Chondrocyte (in vitro differentiated cells): ENCODE results near the gene PGLYRP2. TPM values are rescaled to one million over a fixed set of nuclear protein-coding genes. Genes with fewer than 3 reads are reported as not detected.
A peak's percentile ranks its signal among the peaks of the same experiment; 100 is the strongest.

Source experiments
- DNase-seq: peaks from one replicate; pipeline ENCODE4 v3.0.0; 2021; ENCODE audit warnings: mixed read lengths, low spot score
- H3K27ac Mint-ChIP-seq: one replicate; pipeline ENCODE4 v1.8.0; 2021; ENCODE audit warnings: mild to moderate bottlenecking, moderate library complexity, mixed read lengths; ENCODE audit not compliant: unreplicated experiment
- H3K27me3 Mint-ChIP-seq: 2 replicates; pipeline ENCODE4 v1.8.0; 2021; ENCODE audit warnings: low read depth, mixed read lengths
- H3K36me3 Mint-ChIP-seq: 2 replicates; pipeline ENCODE4 v1.8.0; 2021; ENCODE audit warnings: low read depth, mixed read lengths
- H3K4me1 Mint-ChIP-seq: 2 replicates; pipeline ENCODE4 v1.8.0; 2021; ENCODE audit warnings: low read depth, mild to moderate bottlenecking, mixed read lengths
- H3K4me3 Mint-ChIP-seq: one replicate; pipeline ENCODE4 v1.8.0; 2021; ENCODE audit warnings: mild to moderate bottlenecking, moderate library complexity, mixed read lengths; ENCODE audit not compliant: unreplicated experiment
- H3K9me3 Mint-ChIP-seq: 2 replicates; pipeline ENCODE4 v1.8.0; 2021; ENCODE audit warnings: low read depth, mixed read lengths
- total RNA-seq: library from RNA; stranded (reverse); gene quantifications from 3 replicates; pipeline ENCODE4 v1.2.1, GENCODE V29; 2021
- TF ChIP-seq, protein P1 (sequence below): fragments of 200-600 bp; sonication (generic); IDR thresholded peaks from 2 replicates; pipeline ENCODE4 v1.5.0; 2021; ENCODE audit warnings: antibody characterized with exemption, mild to moderate bottlenecking, moderate library complexity

The PGLYRP2 gene
- total RNA-seq, 1 donor from 2014 or later: not detected

DNA sequence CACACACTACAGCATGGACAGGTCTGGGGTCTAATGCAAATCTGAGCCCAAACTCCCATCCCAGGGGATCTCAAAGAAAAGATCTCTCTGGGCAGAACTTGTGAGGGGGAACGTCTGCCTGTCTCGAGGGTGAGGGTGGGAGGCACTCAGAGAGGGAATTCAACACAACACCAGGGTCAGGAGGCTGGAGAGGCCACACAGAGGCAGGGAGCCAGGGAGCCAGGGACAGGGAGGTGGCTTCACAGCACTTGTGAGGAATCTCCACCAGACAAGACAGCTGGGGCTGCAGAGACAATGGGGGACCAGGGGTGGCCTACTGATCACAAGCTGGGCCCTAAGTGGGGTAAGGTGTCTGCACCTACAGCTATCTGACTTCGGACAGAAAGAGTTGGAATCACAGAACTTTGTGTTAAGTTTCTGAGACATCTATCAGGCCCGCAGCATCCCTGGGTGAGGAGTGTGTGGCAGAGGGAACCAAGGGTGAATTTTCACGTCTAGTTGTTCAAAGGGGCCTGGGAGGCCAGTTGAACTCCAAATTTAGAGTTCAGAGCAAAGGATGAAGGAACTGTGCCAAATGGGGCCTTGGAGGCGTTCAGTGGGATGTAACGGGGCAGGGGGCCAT lies 47.8 kb downstream of the PGLYRP2 start:
- peak overlapping the region; percentile 88 for H3K27ac Mint-ChIP-seq
- H3K27me3 Mint-ChIP-seq: no peaks in the 10 kb centered on the region
- peak overlapping the region; percentile 89 for H3K4me3 Mint-ChIP-seq
- no peaks in the 10 kb centered on the region for H3K9me3 Mint-ChIP-seq
- H3K4me1 Mint-ChIP-seq: peaks cover 28% of the 10 kb centered on the region
- no peak for DNase-seq
- peaks cover 10% of the 10 kb centered on the region for H3K36me3 Mint-ChIP-seq
- TF ChIP-seq, protein P1, sequence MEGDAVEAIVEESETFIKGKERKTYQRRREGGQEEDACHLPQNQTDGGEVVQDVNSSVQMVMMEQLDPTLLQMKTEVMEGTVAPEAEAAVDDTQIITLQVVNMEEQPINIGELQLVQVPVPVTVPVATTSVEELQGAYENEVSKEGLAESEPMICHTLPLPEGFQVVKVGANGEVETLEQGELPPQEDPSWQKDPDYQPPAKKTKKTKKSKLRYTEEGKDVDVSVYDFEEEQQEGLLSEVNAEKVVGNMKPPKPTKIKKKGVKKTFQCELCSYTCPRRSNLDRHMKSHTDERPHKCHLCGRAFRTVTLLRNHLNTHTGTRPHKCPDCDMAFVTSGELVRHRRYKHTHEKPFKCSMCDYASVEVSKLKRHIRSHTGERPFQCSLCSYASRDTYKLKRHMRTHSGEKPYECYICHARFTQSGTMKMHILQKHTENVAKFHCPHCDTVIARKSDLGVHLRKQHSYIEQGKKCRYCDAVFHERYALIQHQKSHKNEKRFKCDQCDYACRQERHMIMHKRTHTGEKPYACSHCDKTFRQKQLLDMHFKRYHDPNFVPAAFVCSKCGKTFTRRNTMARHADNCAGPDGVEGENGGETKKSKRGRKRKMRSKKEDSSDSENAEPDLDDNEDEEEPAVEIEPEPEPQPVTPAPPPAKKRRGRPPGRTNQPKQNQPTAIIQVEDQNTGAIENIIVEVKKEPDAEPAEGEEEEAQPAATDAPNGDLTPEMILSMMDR: no peak

DNA sequence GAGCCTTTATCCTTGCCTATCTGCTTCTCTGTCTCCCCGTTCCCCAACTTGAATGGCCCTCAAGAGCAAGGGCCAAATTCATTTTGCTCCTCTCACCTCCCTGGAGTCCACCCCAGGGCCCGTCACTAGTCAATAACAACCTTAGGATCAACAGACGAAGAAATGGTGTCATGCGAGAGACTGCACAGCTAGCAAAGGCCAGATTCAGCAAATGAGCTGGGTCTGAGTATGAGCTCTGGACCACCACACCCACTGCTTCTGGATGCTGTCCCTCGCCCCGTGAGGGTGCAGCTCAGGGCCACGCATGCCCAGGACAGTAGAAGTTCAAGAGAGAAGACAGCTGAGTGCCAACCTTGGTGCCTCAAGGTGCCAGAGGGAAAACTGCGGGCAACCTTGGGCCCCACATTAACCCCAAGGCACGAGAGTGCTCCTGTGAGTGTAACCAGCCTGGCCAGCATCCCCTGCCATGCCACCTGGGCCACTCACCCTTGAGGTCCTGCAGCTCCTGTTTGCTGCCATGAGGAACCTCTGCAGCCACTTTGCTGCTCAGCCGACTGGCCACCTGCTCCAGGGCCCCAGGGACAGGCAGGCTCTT lies 48.7 kb downstream of the PGLYRP2 start:
- peak overlapping the region; percentile 49 for H3K27ac Mint-ChIP-seq
- H3K4me3 Mint-ChIP-seq: no peak overlapping the region
- H3K27me3 Mint-ChIP-seq: no peaks in the 10 kb centered on the region
- H3K4me1 Mint-ChIP-seq: peaks cover 28% of the 10 kb centered on the region
- H3K36me3 Mint-ChIP-seq: peaks cover 12% of the 10 kb centered on the region
- DNase-seq: no peak
- no peaks in the 10 kb centered on the region for H3K9me3 Mint-ChIP-seq
- TF ChIP-seq, protein P1: no peak

DNA sequence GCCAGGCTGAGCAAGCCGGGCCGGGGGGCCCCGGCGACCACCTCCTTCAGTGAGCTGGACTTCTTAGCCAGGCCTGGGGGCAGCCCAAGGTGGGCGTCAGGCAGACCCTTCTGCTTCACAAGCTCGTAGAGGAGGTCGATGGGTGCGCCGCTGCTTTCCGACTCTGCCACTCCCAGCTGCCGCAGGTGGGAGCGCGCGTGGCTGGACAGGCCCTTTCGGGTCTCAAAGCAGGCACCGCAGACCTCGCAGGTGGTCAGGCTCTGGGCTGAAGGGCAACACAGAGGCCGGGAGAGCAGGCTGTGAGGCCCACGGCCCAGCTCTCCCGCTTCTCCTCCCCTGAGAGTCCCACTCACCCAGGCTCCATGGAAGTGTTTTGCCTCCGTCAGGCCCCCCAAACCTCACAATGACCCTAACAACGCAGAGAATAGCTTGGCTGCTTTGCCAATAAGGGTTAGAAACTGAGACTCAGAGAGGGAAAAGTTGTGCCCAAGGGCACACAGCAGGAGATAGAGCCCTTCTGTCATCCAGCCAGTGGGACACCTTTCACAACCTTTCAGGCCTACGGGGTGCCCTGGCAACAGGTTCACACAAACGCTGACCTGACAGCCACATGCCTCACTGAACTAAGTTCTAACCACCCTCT lies 49.4 kb downstream of the PGLYRP2 start:
- H3K27ac Mint-ChIP-seq: no peak overlapping the region
- no peaks in the 10 kb centered on the region for H3K9me3 Mint-ChIP-seq
- peaks cover 14% of the 10 kb centered on the region for H3K36me3 Mint-ChIP-seq
- TF ChIP-seq, protein P1: no peak
- DNase-seq: no peak
- H3K4me1 Mint-ChIP-seq: peaks cover 28% of the 10 kb centered on the region
- H3K4me3 Mint-ChIP-seq: no peak overlapping the region
- H3K27me3 Mint-ChIP-seq: no peaks in the 10 kb centered on the region

DNA sequence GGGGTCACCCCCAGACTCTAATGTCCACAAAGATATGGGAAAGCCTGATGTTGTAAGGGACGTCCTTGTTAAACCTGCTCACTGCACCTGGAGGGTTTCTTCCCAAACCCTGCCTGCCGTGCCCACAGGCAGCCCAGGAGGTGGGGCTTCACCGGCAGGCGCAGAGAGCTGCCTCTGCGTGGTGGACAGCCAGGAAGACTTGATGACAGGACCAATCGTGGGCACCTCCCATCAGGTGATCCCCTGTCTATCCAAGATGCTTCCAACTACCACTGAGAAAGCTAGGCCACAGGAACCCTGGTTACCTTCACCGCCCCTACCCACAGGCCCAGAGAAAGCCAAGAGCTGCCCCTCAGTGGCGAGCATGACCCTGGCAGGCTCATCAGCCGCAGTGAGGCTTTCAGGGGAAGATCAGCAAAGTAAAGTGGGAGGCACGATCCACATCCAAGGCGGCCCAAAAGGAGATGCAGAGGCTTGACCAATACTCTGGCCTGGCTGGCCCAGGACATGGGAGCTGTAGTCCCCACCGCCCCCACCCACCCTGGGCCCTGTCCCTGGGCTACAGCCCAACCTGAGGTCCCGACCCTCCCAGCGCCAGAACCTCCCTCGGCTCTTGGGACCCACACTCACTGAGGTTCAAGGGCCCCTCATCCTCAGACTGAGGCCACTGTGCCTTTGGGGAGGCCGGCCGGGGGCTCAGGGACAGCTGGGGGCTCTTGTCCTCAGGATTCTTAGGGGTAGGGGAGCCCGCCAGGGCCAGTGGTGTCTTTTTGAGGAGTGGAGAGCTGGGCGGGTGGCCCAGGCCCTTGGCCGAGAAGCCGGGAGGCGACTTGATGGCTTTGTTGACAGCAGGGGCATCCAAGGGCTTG lies 50.1 kb downstream of the PGLYRP2 start:
- peaks cover 28% of the 10 kb centered on the region for H3K4me1 Mint-ChIP-seq
- no peak overlapping the region for H3K27ac Mint-ChIP-seq
- H3K36me3 Mint-ChIP-seq: peaks cover 16% of the 10 kb centered on the region
- no peak overlapping the region for H3K4me3 Mint-ChIP-seq
- TF ChIP-seq, protein P1: no peak
- H3K9me3 Mint-ChIP-seq: no peaks in the 10 kb centered on the region
- DNase-seq: no peak
- no peaks in the 10 kb centered on the region for H3K27me3 Mint-ChIP-seq

DNA sequence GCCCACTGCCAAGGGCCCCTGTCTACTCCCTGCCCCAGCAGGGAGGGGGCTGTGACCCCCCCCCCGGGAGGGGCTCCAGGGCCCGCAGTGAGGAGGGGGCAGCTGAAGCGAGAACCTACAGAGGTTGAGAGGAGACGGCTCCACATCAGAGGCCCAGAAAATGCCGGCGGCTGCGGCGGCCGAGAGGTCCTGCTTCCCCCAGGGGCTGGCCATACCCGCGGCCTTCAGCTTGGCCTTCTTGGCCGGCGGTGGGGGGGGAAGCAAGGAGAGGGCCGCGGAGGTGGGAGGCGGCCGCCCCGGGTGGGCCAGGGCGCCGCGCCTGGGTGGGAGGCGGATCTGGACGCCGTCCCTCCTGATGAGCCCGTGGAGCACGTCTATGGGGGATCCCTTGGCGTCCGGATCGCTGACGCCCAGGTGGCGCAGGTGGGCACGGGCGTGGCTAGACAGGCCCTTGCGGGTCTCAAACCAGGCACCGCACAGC lies 51.3 kb downstream of the PGLYRP2 start:
- DNase-seq: no peak
- H3K4me3 Mint-ChIP-seq: no peak overlapping the region
- no peaks in the 10 kb centered on the region for H3K27me3 Mint-ChIP-seq
- H3K9me3 Mint-ChIP-seq: no peaks in the 10 kb centered on the region
- peaks cover 21% of the 10 kb centered on the region for H3K36me3 Mint-ChIP-seq
- H3K4me1 Mint-ChIP-seq: peaks cover 21% of the 10 kb centered on the region
- TF ChIP-seq, protein P1: no peak
- no peak overlapping the region for H3K27ac Mint-ChIP-seq
